Heart left ventricle (tissue), 13 donors: ENCODE results near the gene CHD9.

Experiments
- POLR2A ChIP-seq, 2 donors: fragments of 450-650 bp; IDR thresholded peaks; one replicate each; pipeline ENCODE4 v1.6.1; 2017; ENCODE audit warnings: antibody characterized with exemption in 2 of 2, mild to moderate bottlenecking in 2 of 2, moderate library complexity in 2 of 2
- TF ChIP-seq, protein P1 (sequence below), 12 donors: fragments of 200-600 bp; sonication (generic) in 4 of 12; IDR thresholded peaks; one replicate each; pipeline versions ENCODE4 v1.5.0 to v1.8.0; 2018 to 2022; ENCODE audit warnings: antibody characterized with exemption in 12 of 12, mild to moderate bottlenecking in 5 of 12
- donor health status: ischemic (EF 13 %, LVEDD 7.1; RV severe dilation, severe dysfunction).
- donor health status: DM: no; HTN: yes; CAD: no.
- donor health status: DM: no; HTN: no; CAD: no.
- donor health status: ischemic (EF 25% LVEDD 6.9; RV normal size, moderate dysfunction).
- donor health status: ischemic (EF 25% LVEDD 5.7; RV mildly dilated, moderate dysfunction).
- donor health status: ischemic (EF 35%, LVEDD 5.7; RV mildly dilated, moderate dysfunction).
- donor health status: nonischemic (EF 11% LVEDD 7.7; RV severe dilation, severe dysfunction).
- donor health status: DM: yes; HTN: yes; CAD: no.
- donor health status: PGD.
- donor health status: ischemic (EF 29% LVEDD 5.4; RV normal size, mild dysfunction).
- donor health status: nonischemic (EF 23%, LVEDD 6.1; RV moderate dilation, normal function).

DNA sequence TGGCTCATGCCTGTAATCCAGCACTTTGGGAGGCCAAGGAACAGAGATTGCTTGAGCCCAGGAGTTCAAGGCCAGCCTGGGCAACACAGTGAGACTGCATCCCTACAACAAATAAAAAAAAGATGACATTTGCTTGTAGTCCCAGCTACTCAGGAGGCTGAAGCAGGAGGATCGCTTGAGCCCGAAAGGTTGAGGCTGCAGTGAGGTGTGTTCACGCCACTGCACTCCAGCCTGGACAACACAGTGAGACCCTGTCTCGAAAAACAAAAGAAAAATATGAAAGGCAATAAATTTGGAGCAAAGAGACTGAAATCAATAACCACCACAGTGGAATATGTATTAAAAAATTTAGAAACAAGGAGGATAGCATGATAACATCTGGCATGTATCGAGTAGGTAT, 235.7 kb downstream of the CHD9 start:
- TF ChIP-seq, protein P1, sequence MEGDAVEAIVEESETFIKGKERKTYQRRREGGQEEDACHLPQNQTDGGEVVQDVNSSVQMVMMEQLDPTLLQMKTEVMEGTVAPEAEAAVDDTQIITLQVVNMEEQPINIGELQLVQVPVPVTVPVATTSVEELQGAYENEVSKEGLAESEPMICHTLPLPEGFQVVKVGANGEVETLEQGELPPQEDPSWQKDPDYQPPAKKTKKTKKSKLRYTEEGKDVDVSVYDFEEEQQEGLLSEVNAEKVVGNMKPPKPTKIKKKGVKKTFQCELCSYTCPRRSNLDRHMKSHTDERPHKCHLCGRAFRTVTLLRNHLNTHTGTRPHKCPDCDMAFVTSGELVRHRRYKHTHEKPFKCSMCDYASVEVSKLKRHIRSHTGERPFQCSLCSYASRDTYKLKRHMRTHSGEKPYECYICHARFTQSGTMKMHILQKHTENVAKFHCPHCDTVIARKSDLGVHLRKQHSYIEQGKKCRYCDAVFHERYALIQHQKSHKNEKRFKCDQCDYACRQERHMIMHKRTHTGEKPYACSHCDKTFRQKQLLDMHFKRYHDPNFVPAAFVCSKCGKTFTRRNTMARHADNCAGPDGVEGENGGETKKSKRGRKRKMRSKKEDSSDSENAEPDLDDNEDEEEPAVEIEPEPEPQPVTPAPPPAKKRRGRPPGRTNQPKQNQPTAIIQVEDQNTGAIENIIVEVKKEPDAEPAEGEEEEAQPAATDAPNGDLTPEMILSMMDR (IDR thresholded peaks at IDR 0.05): no peak
- no peak for TF ChIP-seq POLR2A (IDR thresholded peaks at IDR 0.05)
